K562 treated with DMSO at 1 percent for 24 hours (cell line): ENCODE measurements around the gene BDP1. TPM values are rescaled to one million over a fixed set of nuclear protein-coding genes. Genes with fewer than 3 reads are reported as not detected.

Experiments
- total RNA-seq: library from RNA; unstranded; fragments of 300-600 nt; gene quantifications from 2 replicates; pipeline ENCODE4 v1.2.3, GENCODE V29; 2022; ENCODE audit warnings: low read depth; ENCODE audit not compliant: insufficient read depth

Gene BDP1, protein sequence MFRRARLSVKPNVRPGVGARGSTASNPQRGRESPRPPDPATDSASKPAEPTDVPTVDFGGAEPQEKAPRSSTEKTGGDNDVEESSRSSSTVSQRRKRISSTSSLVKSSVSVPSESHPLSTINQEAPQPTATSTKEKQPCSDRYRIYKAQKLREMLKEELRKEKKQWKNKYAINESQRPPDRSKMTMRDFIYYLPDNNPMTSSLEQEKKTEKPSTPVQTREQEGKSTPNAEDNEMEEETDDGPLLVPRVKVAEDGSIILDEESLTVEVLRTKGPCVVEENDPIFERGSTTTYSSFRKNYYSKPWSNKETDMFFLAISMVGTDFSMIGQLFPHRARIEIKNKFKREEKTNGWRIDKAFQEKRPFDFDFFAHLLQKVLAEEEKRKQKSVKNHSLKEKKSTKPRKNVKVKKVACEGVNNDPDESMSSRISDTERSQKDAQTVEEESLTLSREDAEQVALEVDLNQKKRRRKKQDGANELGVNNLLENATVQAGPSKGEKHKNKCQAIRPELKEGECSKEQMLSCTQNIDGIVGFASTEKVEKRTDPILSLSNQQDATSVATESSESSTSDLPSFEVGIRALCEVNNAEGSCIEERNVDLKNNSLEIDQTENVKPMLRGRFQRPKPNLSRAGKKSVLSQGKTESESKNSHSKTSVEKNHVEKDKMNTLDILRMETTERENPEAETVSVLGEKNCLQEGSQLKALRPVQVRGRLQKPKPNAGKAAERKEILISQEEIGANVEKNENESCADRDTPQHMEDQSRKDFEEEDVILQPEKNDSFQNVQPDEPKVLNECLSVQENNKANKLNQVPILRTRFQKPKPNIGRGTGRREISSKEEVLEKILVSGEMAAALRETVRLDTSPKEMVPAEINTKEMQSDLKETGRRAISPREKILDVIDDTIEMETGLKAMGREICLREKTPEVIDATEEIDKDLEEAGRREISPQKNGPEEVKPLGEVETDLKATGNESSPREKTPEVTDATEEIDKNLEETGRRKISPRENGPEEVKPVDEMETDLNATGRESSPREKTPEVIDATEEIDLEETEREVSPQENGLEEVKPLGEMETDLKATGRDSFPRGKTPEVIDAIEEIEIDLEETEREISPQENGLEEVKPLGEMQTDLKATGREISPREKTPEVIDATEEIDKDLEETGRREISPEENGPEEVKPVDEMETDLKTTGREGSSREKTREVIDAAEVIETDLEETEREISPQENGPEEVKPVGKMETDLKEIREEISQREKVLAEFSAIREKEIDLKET (N-terminal part only)
- total RNA-seq: 5.4 and 5.5 TPM in 2 replicates

GRCh38 chr5:71455427-71456361 is at the start of gene BDP1:
TSS of gene BDP1 (plus strand) at chr5:71455651. CDS start at chr5:71455878, 227 bp downstream.

DNA sequence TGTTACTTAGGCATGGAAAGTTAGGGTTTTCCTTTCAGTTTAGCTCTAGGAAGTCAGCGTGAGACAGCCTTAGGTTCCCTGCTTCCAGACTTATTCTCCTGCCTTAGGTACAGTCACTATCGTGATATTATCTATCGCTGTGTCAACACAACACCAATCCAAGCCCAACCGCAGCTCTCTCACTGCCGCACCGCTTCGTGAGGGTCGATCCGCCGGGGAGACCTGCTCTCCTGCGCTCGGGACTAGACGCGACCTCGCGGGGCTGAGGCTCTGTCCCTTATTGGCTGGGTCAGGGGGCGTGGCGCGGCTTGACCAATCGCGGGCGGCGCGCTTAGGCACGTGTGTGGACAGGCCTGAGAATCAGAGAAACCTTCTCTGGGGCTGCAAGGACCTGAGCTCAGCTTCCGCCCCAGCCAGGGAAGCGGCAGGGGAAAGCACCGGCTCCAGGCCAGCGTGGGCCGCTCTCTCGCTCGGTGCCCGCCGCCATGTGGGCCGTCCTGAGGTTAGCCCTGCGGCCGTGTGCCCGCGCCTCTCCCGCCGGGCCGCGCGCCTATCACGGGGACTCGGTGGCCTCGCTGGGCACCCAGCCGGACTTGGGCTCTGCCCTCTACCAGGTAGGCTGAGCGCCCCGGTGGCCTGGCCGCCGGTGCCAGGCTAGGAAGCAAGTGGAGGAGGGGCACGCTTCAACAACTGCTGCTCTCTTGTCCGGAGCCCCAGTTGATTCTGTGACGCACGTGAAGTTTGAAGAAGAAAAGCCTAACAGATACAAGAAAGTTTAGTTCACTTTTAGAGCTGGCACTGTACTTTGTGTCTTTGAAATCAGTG is 131.7 kb downstream of the BDP1 start, which contains the start of gene MCCC2:
Gene MCCC2, plus strand, starts transcription at position 400 of the 825 bp plus-strand sequence. Its CDS starts 86 bp downstream, at position 486.

Other genes starting within 250 kb of the BDP1 start
- gene MCCC2, start 131.7 kb downstream of the BDP1 start, total RNA-seq: 18.1 and 20.0 TPM in 2 replicates